Fibroblast of upper back skin (primary cell): ENCODE results near the gene TBKBP1.

Source experiments
- DNase-seq: peaks from one replicate; pipeline ENCODE4 v3.0.0-alpha.2; 2013

The TBKBP1 gene

DNA sequence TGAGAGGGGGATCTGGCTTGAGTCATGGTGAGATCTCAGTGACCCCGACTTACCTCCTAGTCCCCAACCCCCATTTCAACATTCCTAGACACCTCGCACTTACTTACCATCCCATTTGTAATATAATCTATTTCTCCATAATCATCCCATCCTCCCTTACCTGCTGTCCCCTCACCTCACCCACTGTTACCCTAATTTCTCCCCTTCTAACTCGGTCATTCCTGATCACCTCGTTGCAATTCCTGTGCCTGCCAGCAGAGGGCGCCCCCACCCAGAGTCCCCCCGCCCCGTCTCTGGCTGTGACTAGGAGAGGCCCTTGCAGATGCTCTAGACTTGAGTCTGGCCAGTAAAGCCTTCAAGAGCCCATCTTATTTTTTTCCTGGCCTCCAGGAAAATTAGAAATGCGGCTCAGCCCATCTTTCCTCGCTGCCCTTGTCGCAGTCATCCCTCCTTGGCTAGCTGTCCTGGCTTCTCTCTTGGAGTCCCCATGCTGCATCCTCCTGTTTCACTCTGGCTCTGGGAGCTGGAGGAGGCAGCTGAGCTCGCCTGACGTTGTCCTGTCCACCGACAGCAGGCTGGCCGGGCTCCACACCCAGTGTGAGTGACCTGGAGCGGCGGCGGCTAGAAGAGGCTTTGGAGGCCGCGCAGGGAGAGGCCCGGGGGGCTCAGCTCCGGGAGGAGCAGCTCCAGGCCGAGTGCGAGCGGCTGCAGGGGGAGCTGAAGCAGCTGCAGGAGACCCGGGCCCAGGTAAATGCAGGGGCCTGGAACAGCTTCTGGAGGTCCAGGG is 5.0 kb downstream of the TBKBP1 start:
- peak; percentile 50 for DNase-seq

DNA sequence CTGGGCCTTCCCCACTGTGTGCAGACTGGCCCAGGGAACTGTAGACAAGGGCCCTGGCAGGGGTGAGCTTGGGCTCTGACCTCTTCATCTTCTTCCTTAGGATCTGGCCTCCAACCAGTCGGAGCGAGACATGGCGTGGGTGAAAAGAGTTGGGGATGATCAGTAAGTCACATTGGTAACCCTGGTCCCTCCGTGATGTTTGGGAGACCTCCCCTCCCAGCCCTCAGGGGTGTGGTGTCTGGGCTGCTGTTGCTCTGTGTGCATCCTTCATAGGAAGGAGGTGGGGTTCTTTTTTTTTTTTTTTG is 5.5 kb downstream of the TBKBP1 start:
- DNase-seq = no peak

DNA sequence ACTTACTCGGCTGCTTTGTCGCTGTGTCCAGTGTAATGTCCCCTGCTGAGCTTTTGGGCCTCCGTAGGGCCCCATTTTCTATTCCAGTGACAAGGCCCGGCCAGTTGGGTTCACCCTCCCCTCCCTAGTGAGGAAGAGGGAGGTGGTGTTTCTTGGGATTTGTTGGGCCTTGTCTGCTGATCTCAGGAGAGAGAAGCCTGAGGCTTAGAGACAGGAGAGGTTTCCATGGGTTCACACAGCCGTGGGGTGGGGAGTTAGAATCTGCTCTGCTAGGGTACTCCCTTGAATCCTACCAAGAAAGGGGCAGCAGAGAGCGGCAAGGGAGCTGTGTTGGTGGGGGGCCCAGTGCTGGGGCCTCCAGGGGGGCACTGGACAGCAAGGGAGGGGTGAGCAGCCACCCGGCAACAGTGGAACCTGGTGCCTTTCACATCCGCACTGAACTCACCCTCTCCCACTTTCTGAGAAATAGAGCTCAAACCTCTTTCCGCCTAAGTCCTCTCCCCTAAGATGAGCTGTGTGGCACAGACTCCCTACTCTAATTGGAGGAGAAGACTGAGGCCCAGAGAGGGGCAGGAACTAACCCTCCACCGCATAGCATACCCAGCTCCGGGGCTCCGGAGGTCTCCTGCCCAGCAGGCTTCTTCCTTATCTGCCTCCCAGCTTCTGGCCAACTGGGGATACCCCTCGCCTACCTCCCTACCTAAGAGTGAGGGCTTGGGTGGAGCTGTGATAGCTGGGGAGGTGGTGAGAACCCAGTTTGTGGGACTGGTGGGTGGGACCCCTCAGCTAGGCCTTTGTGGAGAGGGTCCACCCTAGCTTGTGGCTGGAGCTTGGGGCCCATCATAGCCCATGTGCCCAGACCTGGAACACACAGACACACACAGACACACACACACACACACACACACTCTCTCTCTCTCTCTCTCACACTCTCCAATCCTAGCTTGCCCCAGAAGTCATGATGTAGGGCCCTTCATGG is 6.8 kb downstream of the TBKBP1 start:
- DNase-seq = no peak

DNA sequence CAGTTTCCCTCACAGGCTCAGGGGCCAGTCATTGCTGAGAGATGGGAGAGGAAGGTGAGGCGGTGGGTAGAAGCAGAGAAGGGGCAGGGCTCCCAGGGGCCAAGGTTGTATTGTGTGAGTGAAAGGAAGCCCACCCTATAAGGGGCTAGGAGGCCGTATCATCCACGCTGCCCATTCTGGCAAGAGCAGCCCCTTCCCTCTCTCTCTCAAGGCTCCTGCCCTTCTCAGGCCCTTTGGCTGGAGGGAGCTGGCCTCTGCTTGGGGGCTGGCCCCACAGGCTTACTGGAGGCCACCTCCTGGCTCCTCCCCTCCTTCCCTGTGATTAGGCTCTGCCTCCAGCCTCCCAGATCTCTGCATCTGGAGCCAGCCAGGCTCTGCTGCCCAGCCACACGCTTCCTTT is 7.6 kb downstream of the TBKBP1 start:
- no peak for DNase-seq

DNA sequence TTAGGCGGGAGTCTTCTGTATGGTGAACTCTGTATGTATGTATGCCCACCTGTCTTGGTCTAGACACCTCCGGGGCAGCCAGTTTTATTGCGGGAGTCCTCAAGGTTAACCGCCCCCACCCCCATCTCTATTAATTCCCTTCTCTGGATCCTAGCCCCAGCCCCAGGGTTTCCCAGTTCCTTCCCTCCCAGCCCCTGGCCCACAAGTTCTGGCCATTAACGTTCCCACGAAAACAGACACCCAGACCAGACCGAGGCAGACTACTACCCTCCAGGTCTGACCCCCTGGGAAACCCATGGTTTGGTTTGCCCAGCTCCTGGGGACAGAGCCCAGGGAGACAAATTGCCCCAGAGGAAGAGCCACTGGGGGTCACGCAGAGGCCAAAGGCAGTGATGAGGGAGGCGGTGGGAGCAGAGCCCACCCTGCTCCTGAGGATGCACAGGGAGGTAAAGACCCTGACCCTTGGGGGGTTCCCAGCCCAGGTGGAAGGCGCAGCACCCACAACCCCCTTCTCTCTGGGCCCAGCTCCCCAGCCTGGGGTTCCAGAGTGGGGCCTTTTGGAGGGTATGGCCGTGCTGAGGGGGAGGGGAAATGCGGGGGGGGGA is 8.5 kb downstream of the TBKBP1 start:
- no peak for DNase-seq

DNA sequence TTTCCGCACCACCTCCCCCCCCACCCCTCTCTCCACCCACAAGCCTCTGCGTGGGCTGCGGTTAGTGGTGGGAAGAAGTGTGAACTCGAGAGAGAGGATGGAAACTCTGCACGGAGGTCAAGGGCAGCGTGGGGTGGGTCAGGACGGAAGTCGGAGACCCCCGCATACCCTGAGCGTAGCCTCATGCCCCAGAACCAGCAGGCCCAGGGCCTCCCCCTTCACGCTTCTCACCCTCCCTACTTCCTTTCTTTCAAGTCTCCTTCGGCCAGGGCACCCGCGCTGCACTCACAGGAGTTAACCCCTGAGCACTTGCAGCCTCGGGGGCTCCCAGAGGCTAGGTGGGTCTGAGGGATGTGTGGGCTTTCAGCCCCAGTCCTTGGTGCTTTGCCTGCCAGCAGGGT is 9.2 kb downstream of the TBKBP1 start:
- no peak for DNase-seq

DNA sequence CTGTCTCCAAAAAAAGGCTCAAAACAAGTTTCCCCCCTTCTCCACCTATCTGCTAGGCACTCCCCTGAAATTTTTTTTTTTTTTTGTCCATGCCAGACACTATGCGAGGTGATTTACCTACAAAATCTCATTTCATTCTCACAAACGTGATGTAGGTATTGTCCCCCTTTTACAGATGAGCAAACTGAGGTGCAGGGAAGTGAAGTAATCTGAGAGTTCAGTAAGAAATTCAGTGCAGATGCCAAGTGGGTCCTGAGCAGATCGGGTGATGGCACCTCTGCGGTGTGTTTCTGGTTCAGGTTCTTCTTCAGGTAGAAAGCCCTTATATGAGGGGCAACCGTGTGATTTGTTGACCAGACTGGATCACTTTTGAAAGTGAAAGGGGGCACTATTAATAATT is 9.7 kb downstream of the TBKBP1 start:
- DNase-seq = no peak

DNA sequence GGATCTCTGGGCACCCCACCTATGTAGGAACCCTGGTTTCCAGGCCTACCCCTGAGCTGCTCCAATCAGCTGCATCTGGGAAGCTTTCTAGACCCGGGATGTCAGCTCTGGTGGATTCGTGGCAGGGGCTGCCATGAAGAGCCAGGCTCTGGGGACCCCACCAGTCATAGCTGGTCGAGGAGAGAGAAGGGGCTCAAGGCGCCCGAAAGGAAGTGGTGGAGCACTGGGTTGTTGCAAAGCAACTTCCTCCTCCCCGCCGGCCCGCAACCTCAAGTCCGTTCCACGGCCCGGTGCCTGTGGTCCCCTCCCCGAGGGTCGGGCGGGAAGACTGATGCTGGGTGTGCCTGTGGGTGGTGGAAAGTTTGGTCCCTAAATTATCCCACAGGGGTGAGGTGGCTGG is 10.2 kb downstream of the TBKBP1 start:
- DNase-seq = no peak

DNA sequence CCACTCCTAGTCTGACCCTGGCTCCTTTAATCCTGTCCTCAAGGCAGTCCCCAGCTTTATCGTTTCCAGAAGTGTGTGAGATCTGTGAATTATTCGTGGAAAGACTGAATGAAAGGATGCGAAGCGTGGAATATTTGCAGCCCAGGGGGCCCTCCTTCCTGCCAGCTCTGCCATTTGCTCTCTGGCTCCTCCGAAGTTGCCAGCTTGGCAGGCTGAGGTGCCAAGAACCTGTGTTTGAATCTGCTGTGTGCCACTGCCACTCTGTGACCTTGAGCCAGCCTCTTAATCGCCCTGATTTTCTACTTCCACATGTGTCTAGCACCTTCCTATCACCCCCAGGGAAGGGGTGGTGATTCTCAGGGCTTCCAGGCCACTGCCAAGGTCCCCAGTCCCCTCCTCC is 10.8 kb downstream of the TBKBP1 start:
- DNase-seq = no peak

DNA sequence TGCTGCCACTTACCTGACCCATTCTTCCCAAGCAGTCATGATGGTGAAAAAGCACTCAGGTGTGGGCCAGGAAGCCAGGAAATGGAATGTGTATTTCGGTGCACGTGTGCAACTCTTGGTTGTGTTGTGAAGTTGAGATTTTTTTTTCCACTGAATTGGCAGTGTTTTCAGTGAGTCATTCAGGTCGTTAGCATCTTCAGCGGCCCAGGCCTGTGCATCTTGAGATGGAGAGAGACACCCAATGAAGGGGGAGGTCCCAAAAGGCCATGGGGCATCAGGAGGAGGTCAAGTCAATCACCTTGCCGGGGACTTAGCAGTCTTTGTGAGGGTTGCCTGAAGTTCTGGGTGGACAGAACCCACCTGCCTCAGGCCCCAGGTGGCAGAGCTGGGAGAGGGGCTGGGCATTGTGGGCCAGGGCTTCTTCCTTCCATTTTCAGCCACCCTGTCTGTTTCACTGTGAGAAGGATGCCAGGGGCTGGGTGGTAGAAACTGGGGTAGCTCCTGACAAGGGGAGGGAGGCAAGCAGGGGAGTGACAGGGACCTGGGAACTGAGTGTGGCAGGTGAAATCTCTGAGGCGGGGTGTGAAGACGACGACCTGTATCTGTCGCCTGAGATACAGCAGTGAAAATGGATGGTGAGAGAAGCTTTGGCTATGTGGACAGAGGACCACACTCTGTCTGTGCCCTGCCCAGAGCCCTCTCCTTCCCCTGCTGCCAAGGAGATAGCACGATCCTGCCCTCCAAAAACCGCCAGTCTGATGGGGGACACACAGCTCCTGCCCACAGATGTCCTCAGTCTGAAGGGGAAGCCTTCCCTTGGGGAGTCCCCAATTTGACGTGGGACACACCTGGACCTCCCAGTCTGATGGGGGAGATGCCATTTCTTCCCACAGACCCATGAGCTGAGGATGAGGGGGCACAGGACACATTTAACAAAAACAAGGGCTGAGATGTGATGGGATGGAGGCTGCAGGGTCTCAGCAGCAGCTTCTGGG is 11.9 kb downstream of the TBKBP1 start:
- no peak for DNase-seq

DNA sequence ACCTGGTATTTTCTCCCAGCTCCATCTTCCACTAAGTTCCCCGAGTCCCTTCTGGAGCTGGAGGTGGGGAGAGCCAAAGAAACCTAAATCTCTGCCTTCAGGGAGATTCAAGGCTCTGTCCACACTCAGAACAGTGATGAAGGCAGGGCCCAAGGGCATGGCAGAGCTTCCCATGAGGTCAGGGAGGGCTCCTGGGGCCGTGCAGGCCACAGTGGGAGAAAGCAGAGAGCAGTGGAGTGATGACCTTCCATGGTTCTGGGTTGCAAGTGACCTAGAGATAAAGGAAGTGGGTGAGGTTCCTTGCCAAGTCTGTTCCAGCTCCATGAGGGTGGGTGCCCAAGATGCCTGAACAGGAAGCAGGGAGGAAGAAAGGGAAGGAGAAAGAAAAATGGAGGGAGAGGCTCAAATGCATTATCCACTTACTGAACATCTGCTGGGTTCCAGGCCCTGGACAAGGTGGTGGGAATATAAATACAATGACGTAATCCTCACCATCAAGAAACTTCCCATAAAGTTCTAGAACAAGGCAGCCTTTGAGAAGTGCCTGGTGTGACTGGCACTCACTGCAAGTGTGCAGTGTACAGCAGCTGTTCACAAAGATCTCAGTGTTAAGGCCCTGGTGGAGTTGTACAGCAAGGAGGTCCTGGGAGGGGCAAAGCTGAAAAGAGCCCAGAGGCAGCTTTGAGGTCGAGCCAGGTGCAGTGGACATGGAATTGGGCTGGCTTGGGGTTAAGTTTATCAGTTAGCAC is 13.3 kb downstream of the TBKBP1 start:
- DNase-seq = no peak

DNA sequence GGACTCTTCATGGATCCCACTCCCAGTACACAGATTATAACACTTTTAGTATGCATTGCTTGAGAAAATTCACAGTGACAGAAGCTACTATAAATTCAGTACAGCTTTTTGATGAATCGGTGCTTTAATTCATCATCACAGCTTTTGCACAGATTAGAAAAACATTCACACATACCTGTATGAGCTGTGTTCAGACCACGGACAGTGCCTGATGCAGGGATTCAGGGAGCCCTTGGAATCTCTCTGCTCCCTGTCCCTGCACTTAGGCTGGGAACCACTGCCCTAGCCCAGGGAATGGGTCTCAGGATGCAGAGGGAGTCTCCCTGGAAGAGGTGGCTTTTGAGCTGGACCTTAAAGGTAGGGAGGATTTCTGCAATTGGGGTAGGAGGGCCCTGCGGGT is 13.9 kb downstream of the TBKBP1 start:
- DNase-seq = no peak

DNA sequence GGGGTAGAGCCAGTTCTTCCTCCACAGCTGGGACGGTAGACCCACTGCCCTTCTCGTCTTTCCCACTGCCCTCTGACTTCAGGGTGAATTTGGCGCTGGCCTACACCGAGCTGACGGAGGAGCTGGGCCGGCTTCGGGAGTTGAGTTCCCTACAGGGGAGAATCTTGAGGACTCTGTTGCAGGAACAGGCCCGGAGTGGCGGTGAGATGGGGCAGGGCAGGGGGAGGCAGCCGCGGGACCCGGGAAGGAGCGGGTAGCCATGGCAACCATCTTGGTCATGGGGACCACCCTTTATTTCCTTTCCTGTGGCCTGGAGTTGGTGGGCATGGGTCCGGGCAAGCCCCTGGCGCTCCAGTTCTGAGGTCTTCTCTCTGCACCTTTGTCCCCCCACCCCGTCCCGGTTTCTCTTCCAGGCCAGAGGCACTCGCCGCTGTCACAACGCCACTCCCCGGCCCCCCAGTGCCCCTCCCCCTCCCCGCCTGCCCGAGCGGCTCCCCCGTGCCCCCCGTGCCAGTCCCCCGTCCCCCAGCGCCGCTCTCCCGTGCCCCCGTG is 14.4 kb downstream of the TBKBP1 start:
- DNase-seq = no peak

DNA sequence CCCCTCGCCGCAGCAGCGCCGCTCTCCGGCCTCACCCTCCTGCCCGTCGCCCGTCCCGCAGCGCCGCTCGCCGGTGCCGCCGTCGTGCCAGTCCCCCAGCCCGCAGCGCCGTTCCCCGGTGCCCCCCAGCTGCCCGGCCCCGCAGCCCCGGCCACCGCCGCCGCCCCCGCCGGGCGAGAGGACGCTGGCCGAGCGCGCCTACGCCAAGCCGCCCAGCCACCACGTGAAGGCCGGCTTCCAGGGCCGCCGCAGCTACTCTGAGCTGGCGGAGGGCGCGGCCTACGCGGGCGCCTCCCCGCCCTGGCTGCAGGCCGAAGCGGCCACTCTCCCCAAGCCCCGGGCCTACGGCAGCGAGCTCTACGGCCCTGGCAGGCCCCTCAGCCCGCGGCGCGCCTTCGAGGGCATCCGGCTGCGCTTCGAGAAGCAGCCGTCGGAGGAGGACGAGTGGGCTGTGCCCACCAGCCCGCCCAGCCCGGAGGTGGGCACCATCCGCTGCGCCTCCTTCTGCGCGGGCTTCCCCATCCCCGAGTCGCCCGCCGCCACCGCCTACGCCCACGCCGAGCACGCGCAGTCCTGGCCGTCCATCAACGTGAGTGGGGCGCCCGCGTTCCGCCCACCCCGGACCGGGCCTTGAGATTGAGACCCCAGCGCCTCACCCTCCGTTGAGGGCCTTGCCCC is 15.0 kb downstream of the TBKBP1 start:
- DNase-seq = no peak

DNA sequence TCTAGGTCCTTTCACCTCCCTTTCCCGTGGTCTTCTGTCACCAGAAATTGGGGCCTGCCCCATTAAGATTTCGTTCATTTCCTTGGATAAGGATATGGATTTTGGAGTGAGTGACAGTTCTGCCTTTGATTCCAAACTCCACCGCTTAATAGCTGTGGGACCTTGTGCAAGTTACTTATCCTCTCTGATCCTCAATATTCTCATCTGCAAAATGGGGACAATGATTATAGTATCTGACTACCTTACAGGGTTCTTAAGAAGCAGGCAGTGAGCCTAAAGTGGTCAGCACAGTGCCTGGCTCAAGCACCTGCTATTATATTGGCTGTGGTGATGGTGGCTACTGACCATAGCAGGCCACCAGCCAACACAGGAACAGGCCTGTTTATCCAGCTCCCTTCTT is 15.6 kb downstream of the TBKBP1 start:
- no peak for DNase-seq

DNA sequence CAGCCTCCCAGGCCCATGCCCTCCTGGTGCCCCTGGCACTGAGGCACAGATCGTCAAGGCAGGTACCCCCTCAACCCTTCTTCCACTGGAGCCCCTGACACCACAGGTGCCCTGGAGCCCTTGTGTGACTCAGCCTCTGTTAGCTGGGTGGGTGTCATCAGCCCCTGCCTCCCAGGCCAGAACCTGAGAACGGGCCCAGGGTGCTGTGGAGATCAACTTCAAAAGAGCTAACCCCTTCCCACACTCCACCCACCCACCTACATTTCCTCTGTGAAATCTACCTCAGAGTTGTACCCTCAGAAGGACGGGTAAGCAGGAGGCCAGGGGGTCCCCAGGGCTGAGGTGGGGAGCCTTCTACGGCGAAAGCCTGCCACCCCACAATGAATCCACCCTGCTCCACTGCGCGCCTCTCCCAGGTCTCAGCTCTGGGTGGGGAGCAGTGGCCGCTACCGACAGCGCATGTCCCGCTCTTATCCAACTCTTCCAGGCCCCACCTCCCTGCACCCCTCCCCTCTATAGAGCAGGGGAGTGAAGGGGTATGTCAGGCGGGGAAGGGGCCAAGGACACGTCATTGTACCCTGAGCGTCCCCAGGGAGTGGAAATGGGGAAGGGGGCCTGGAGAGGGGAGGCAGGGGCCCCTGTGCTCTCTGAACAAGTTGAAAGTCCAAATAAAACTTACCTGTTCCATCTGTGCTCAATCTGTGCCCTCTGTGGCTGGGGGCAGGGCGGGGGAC is 17.6 kb downstream of the TBKBP1 start:
- no peak for DNase-seq

DNA sequence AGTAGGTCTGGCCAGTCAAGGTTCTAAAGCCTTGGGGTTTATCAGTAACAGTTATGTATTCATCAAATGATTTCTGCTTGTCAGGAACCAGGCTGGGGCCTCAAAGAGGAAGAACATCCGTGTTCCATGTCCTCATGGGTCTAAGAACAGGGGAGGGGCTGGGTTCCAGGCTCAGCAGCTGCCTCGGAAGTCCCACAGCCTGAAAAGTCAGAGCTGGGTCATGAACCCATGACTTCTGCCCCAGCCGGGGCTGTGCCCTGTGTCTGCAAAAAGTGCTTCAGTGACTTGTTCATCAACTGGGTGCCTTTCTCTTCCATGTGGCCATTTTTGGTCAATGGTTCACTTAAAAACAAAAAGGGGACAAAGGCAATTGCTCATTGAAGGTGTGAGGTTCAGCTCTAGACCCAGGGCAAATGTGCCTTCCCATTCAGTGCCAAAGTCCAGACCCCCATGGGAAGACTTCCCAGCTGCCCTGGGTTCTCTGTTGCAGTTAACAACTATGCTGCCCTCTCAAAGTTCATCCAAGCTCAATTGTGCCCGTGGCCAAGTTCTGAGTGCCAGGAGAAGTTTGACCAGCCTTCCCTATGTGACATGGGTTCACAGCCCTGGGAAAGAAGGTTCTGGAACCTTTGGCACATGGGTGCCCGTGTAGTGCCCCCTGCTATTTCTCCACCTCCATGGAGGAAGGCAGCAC is 18.5 kb downstream of the TBKBP1 start:
- DNase-seq = no peak

DNA sequence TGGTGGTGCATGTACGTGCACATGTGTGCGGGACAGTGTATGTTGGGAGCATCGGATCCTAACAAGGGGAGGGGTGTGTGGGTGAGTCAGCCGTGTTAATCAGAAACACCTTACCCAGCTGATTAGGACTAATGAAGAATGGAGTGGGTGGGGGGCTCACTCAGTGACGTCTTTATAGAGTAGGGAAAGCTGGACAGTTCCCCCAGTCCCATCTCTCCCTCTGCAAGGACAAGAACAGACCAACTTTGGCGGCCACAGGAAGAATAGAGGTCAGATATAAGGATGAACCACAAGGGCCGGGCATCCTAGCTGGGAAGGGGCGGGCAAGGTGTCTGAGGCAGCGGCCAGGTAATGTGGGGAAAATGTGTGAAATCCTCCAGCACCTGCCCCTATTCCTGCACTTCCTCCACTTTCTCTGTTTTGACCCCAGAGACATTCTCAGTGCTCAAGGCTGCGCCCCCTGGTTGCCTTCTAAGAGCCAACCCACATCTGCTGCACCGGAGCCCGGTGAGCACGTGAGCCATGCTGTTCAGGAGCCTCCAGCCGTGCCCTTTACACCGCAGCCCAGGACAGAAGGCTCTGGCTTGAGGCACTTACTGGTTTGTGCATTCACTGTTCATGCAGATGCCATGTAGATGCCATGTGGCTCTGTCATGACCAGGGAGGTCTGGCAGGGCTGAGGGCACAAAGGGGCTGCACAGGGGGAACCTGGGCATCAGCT is 20.2 kb downstream of the TBKBP1 start:
- DNase-seq = no peak
